Lower lobe of right lung (tissue), 2 donors: ENCODE results near the gene TMEM120B. TPM values are rescaled to one million over a fixed set of nuclear protein-coding genes. Genes with fewer than 3 reads are reported as not detected.
A peak's percentile ranks its signal among the peaks of the same experiment; 100 is the strongest.
"Not testable (repeated sequence)": the region's sequence is repeated elsewhere in the genome, so short reads cannot be mapped to it uniquely, and the experiment has no call there.

Experiments
- ATAC-seq, 2 donors: fragments of 200-7000 bp; cut with Tn5 transposase; one replicate each; pipeline ENCODE4 v1.9.1; 2020 to 2022; ENCODE audit warnings: mild to moderate bottlenecking in 2 of 2, moderate library complexity in 2 of 2
- DNase-seq: peaks from one replicate; pipeline ENCODE4 v3.0.0-alpha.2; 2020
- H3K27ac ChIP-seq: fragments of 200-600 bp; one replicate; pipeline ENCODE4 v1.8.0; 2022
- H3K27me3 ChIP-seq: fragments of 200-600 bp; one replicate; pipeline ENCODE4 v1.8.0; 2022; ENCODE audit warnings: low read depth
- H3K36me3 ChIP-seq: fragments of 200-600 bp; one replicate; pipeline ENCODE4 v1.8.0; 2022; ENCODE audit warnings: mild to moderate bottlenecking
- H3K4me1 ChIP-seq: fragments of 200-600 bp; one replicate; pipeline ENCODE4 v1.8.0; 2022
- H3K4me3 ChIP-seq: fragments of 200-600 bp; one replicate; pipeline ENCODE4 v1.8.0; 2022; ENCODE audit warnings: mild to moderate bottlenecking
- H3K9me3 ChIP-seq: fragments of 200-600 bp; one replicate; pipeline ENCODE4 v1.8.0; 2022
- CTCF ChIP-seq: fragments of 200-600 bp; IDR thresholded peaks from one replicate; pipeline ENCODE4 v1.8.0; 2022; ENCODE audit warnings: antibody characterized with exemption, mild to moderate bottlenecking
- intact Hi-C: fragments of 100-400 bp; cut with DNase I; formaldehyde crosslinking; loops from one replicate; pipeline ENCODE4 v1.11.0; 2022
- total RNA-seq: library from RNA; stranded (reverse); fragmentation: NEBNext Ultra II Directional; extraction: Animal tissue kit (Norgen Biotek cat#: 25700); gene quantifications from one replicate; pipeline ENCODE4 v1.2.1, GENCODE V29; 2021
- donor health status: DM: no; HTN: yes; CAD: no; lungs with severe emphysema.

The TMEM120B gene
- total RNA-seq, 1 donor from 2014 or later = 13.4 TPM

- peak; percentile 73 for DNase-seq
- Histone ChIP-seq H3K9me3 (no peaks in the 10 kb centered on the region), H3K27ac (peak overlapping the region; percentile 92), H3K4me1 (peaks cover 23% of the 10 kb centered on the region), H3K27me3 (no peaks in the 10 kb centered on the region), H3K4me3 (peak overlapping the region; percentile 97), H3K36me3 (no peaks in the 10 kb centered on the region)
- no peak for TF ChIP-seq CTCF
- ATAC-seq = peak; percentile 75 to 82
- intact Hi-C loops = no loop called here
Measured at GRCh38 chr12:121711361-121712189, 977 bp upstream of the TMEM120B start.

- Histone ChIP-seq H3K36me3 (no peaks in the 10 kb centered on the region), H3K27ac (peak overlapping the region; percentile 92), H3K9me3 (no peaks in the 10 kb centered on the region), H3K4me3 (peak overlapping the region; percentile 97), H3K4me1 (peaks cover 23% of the 10 kb centered on the region), H3K27me3 (no peaks in the 10 kb centered on the region)
- intact Hi-C loops = no loop called here
- ATAC-seq = peak; percentile 11 to 44
- peak; percentile 50 for DNase-seq
- no peak for TF ChIP-seq CTCF
Measured at GRCh38 chr12:121712190-121712460, 427 bp upstream of the TMEM120B start.

GRCh38 chr12:121713257-121713777 lies 765 bp downstream of the TMEM120B start:
- H3K4me1 ChIP-seq = peaks cover 23% of the 10 kb centered on the region
- DNase-seq (no peak), ATAC-seq (peak in 1 of 2 donors; percentile 12)
- intact Hi-C loops = no loop called here
- no peak for TF ChIP-seq CTCF
- no peaks in the 10 kb centered on the region for H3K27me3 ChIP-seq
- no peaks in the 10 kb centered on the region for H3K36me3 ChIP-seq
- no peaks in the 10 kb centered on the region for H3K9me3 ChIP-seq
- peak overlapping the region; percentile 97 for H3K4me3 ChIP-seq
- peak overlapping the region; percentile 92 for H3K27ac ChIP-seq

GRCh38 chr12:121713793-121714192 lies 1.2 kb downstream of the TMEM120B start:
- no peak overlapping the region for H3K27ac ChIP-seq
- peaks cover 23% of the 10 kb centered on the region for H3K4me1 ChIP-seq
- intact Hi-C loops = no loop called here
- no peak for TF ChIP-seq CTCF
- H3K9me3 ChIP-seq = no peaks in the 10 kb centered on the region
- no peaks in the 10 kb centered on the region for H3K36me3 ChIP-seq
- DNase-seq (no peak), ATAC-seq (no peak)
- peak overlapping the region; percentile 97 for H3K4me3 ChIP-seq
- H3K27me3 ChIP-seq = no peaks in the 10 kb centered on the region

GRCh38 chr12:121715055-121715454 lies 2.5 kb downstream of the TMEM120B start:
- H3K36me3 ChIP-seq, intact Hi-C loops, H3K27me3 ChIP-seq, DNase-seq, H3K27ac ChIP-seq, H3K9me3 ChIP-seq, ATAC-seq, H3K4me3 ChIP-seq: not testable (repeated sequence)
- peaks cover 23% of the 10 kb centered on the region for H3K4me1 ChIP-seq

GRCh38 chr12:121715862-121716435 lies 3.4 kb downstream of the TMEM120B start:
- H3K27ac ChIP-seq = no peak overlapping the region
- TF ChIP-seq CTCF = no peak
- DNase-seq (no peak), ATAC-seq (no peak)
- no peak overlapping the region for H3K4me3 ChIP-seq
- H3K27me3 ChIP-seq = no peaks in the 10 kb centered on the region
- intact Hi-C loops = no loop called here
- H3K9me3 ChIP-seq = no peaks in the 10 kb centered on the region
- no peaks in the 10 kb centered on the region for H3K36me3 ChIP-seq
- H3K4me1 ChIP-seq = peaks cover 23% of the 10 kb centered on the region
